ENCODE measurements around the gene SBF2. TPM values are rescaled to one million over a fixed set of nuclear protein-coding genes. Genes with fewer than 3 reads are reported as not detected.

Gene SBF2
- total and polyA plus RNA-seq, 2 of the 13 experiments (the other 11 are each of a cell fraction or from before 2014, with no cell fraction given): 24.0 to 45.8 TPM

GRCh38 chr11:9758637-9759518 lies 535.1 kb downstream of the SBF2 start (continued):
- no peak for TF ChIP-seq SP2 (CRISPR knock-in tag; IDR thresholded peaks at IDR 0.05)
- no peak for TF ChIP-seq ZNF672 (CRISPR knock-in tag; IDR thresholded peaks at IDR 0.05)
- peak; percentile 73 for TF ChIP-seq SRY (CRISPR knock-in tag; IDR thresholded peaks at IDR 0.05)
- peak; percentile 16 for TF ChIP-seq IKZF4 (CRISPR knock-in tag; IDR thresholded peaks at IDR 0.05; ENCODE audit: borderline replicate concordance, low read depth, not compliant biosample characterization)
- peak; percentile 31; the same call in 1 of the 2 replicates for TF ChIP-seq ZNF703 (CRISPR knock-in tag; IDR thresholded peaks at IDR 0.05; ENCODE audit: borderline replicate concordance)
- no peak for TF ChIP-seq STAT6 (CRISPR knock-in tag; IDR thresholded peaks at IDR 0.05; ENCODE audit: borderline replicate concordance)
- TF ChIP-seq TAF15 (IDR thresholded peaks at IDR 0.05; ENCODE audit: low read depth, low read length, poor library complexity, severe bottlenecking): no peak
- TF ChIP-seq ZMYM3 (CRISPR knock-in tag; IDR thresholded peaks at IDR 0.05): 0 out of 2 replicates have a peak, but pooled peaks have one; percentile 10
- no peak for TF ChIP-seq RELA (CRISPR knock-in tag; IDR thresholded peaks at IDR 0.05)
- TF ChIP-seq RARA (CRISPR knock-in tag; IDR thresholded peaks at IDR 0.05): peak; percentile 62
- no peak for TF ChIP-seq PCBP2 (optimal IDR thresholded peaks at IDR 0.05; ENCODE audit: low read depth, low read length, poor library complexity, severe bottlenecking)
- TF ChIP-seq HES4 (CRISPR knock-in tag; IDR thresholded peaks at IDR 0.05; ENCODE audit: borderline replicate concordance): no peak
- no peak; the same call in 1 of the 2 replicates for TF ChIP-seq KMT2A (CRISPR knock-in tag; IDR thresholded peaks at IDR 0.05)
- no peak for TF ChIP-seq CREB3 (CRISPR knock-in tag; IDR thresholded peaks at IDR 0.05)
- no peak for TF ChIP-seq ATM (IDR thresholded peaks at IDR 0.05; ENCODE audit: borderline replicate concordance)
- TF ChIP-seq ZNF20 (CRISPR knock-in tag; IDR thresholded peaks at IDR 0.05): no peak; the same call in 1 of the 2 replicates
- TF ChIP-seq ZNF205 (CRISPR knock-in tag; IDR thresholded peaks at IDR 0.05): no peak
- TF ChIP-seq ZHX2 (IDR thresholded peaks at IDR 0.05; ENCODE audit: low read depth): no peak
- no peak; the same call in 1 of the 2 replicates for TF ChIP-seq ZHX2 (CRISPR knock-in tag; IDR thresholded peaks at IDR 0.05; ENCODE audit: borderline replicate concordance)
- TF ChIP-seq ZNF160 (CRISPR knock-in tag; IDR thresholded peaks at IDR 0.05): 0 out of 2 replicates have a peak, but pooled peaks have one; percentile 20
